Heart right ventricle (tissue), 16 donors: ENCODE results near the gene ADARB2. TPM values are rescaled to one million over a fixed set of nuclear protein-coding genes. Genes with fewer than 3 reads are reported as not detected.
"Not testable (repeated sequence)": the region's sequence is repeated elsewhere in the genome, so short reads cannot be mapped to it uniquely, and the experiment has no call there.

ENCODE experiments used
- ATAC-seq, 8 donors: fragments of 200-7000 bp; cut with Tn5 transposase; one replicate each; pipeline ENCODE4 v1.9.1; 2020; ENCODE audit warnings: mild to moderate bottlenecking in 8 of 8, moderate library complexity in 8 of 8, moderate number of reproducible peaks in 1 of 8
- DNase-seq, 2 donors: peaks; one replicate each; pipeline ENCODE4 v3.0.0-alpha.2; 2020
- H3K27ac ChIP-seq, 10 donors: fragments of 200-600 bp; sonication (generic) in 2 of 10; one replicate each; pipeline versions ENCODE4 v1.5.0 to v1.8.0; 2020 to 2022; ENCODE audit warnings: mild to moderate bottlenecking in 3 of 10
- H3K27me3 ChIP-seq, 7 donors: fragments of 200-600 bp; one replicate each; pipeline ENCODE4 v1.8.0; 2021 to 2022; ENCODE audit warnings: mild to moderate bottlenecking in 2 of 7
- H3K36me3 ChIP-seq, 9 donors: fragments of 200-600 bp; sonication (generic) in 1 of 9; one replicate each; pipeline versions ENCODE4 v1.5.0 to v1.8.0; 2020 to 2022; ENCODE audit warnings: mild to moderate bottlenecking in 2 of 9
- H3K4me1 ChIP-seq, 9 donors: fragments of 200-600 bp; sonication (generic) in 1 of 9; one replicate each; pipeline versions ENCODE4 v1.5.0 to v1.8.0; 2020 to 2022; ENCODE audit warnings: mild to moderate bottlenecking in 4 of 9
- H3K4me3 ChIP-seq, 10 donors: fragments of 200-600 bp; sonication (generic) in 2 of 10; one replicate each; pipeline versions ENCODE4 v1.5.0 to v1.8.0; 2020 to 2022; ENCODE audit warnings: mild to moderate bottlenecking in 7 of 10, moderate library complexity in 2 of 10
- H3K9me3 ChIP-seq, 11 donors: fragments of 200-600 bp in 10 of 11; sonication (generic) in 2 of 11; one replicate each; pipeline versions ENCODE4 v1.5.0 to v1.8.0; 2013 to 2022; ENCODE audit warnings: mild to moderate bottlenecking in 2 of 11, control low read depth in 1 of 11, moderate library complexity in 1 of 11
- CTCF ChIP-seq, 9 donors: fragments of 200-600 bp; sonication (generic) in 2 of 9; IDR thresholded peaks; one replicate each; pipeline versions ENCODE4 v1.5.0 to v1.8.0; 2021 to 2022; ENCODE audit warnings: antibody characterized with exemption in 9 of 9, mild to moderate bottlenecking in 5 of 9, moderate library complexity in 1 of 9
- WGBS, 2 donors: extraction: QIAGEN DNeasy Blood & Tissue Kit; methylation state at CpG; one replicate each; pipeline ENCODE4 v1.1.7; 2013; ENCODE audit warnings: inconsistent platforms in 1 of 2; 5-methylcytosine and 5-hydroxymethylcytosine counted together
- intact Hi-C, 10 donors: fragments of 100-400 bp; cut with DNase I; formaldehyde crosslinking; loops; one replicate each; pipeline versions ENCODE4 v1.11.1 to v1.14.2; 2022
- polyA plus RNA-seq, 2 donors: library from polyadenylated mRNA; stranded (reverse); fragments of 200-250 nt; gene quantifications; one replicate each; pipeline ENCODE4 v1.2.3, GENCODE V29; 2013
- total RNA-seq, 10 donors: library from RNA; stranded (reverse); fragmentation: NEBNext Ultra II Directional in 3 of 10; extraction: Animal tissue kit (Norgen Biotek cat#: 25700) in 3 of 10; gene quantifications; one replicate each; pipeline versions ENCODE4 v1.2.1 to v1.2.4, GENCODE V29; 2021 to 2023
- donor health status: Arrhythmogenic right ventricular cardiomyopathy.
- donor health status: ischemic (EF 13 %, LVEDD 7.1; RV severe dilation, severe dysfunction).
- donor health status: healthy with polysubstance abuse.
- donor health status: DM: no; HTN: yes; CAD: no.
- donor health status: DM: no; HTN: no; CAD: no.
- donor health status: ischemic (EF 25% LVEDD 6.9; RV normal size, moderate dysfunction).
- donor health status: ischemic (EF 25% LVEDD 5.7; RV mildly dilated, moderate dysfunction).
- donor health status: healthy.
- donor health status: DM: yes; HTN: yes; CAD: no.
- donor health status: Ischemic cardiomyopathy.
- donor health status: ischemic (EF 35%, LVEDD 5.7; RV mildly dilated, moderate dysfunction).
- donor health status: nonischemic (EF 11% LVEDD 7.7; RV severe dilation, severe dysfunction).
- donor health status: DM: yes; HTN: yes; CAD: no.
- donor health status: PGD.
- donor health status: ischemic (EF 29% LVEDD 5.4; RV normal size, mild dysfunction).
- donor health status: nonischemic (EF 23%, LVEDD 6.1; RV moderate dilation, normal function).

Gene ADARB2
- total and polyA plus RNA-seq, 12 donors: 0.08 to 0.47 (median 0.17) TPM; not detected in 2

- ATAC-seq (no peak), DNase-seq (no peak)
- Histone ChIP-seq H3K4me3 (no peak overlapping the region), H3K27me3 (peaks cover 0 to 21% (median 6%) of the 10 kb centered on the region in 7 donors), H3K4me1 (no peaks in the 10 kb centered on the region), H3K27ac (no peak overlapping the region), H3K36me3 (no peaks in the 10 kb centered on the region), H3K9me3 (no peaks in the 10 kb centered on the region)
- WGBS, 2 donors: 82 to 85% methylated on average over 29 of the region's 29 CpGs
- intact Hi-C loops: no loop called here
- no peak for TF ChIP-seq CTCF (IDR thresholded peaks at IDR 0.05)
Observed at GRCh38 chr10:1163204-1163660, 574.1 kb downstream of the ADARB2 start.

GRCh38 chr10:1162481-1163203, 574.7 kb downstream of the ADARB2 start:
- WGBS, 2 donors: 66 to 67% methylated on average over 13 of the region's 13 CpGs
- intact Hi-C loops: no loop called here
- H3K4me1 ChIP-seq: no peaks in the 10 kb centered on the region
- H3K27ac ChIP-seq: no peak overlapping the region
- H3K36me3 ChIP-seq: no peaks in the 10 kb centered on the region
- H3K4me3 ChIP-seq: no peak overlapping the region
- TF ChIP-seq CTCF (IDR thresholded peaks at IDR 0.05): no peak
- DNase-seq (no peak), ATAC-seq (no peak)
- H3K27me3 ChIP-seq: peaks cover 0 to 21% (median 6%) of the 10 kb centered on the region in 7 donors
- no peaks in the 10 kb centered on the region for H3K9me3 ChIP-seq

- H3K27ac ChIP-seq, H3K9me3 ChIP-seq, intact Hi-C loops, H3K4me3 ChIP-seq, H3K4me1 ChIP-seq, ATAC-seq, H3K36me3 ChIP-seq, DNase-seq: not testable (repeated sequence)
- peaks cover 0 to 15% (median 4%) of the 10 kb centered on the region in 7 donors for H3K27me3 ChIP-seq
- 68 to 71% methylated on average over 5 of the region's 5 CpGs for WGBS, 2 donors
Observed at GRCh38 chr10:1161315-1161673, 576.0 kb downstream of the ADARB2 start.

- no peak for TF ChIP-seq CTCF (IDR thresholded peaks at IDR 0.05)
- Histone ChIP-seq H3K36me3 (no peaks in the 10 kb centered on the region), H3K9me3 (no peaks in the 10 kb centered on the region), H3K4me1 (no peaks in the 10 kb centered on the region), H3K4me3 (no peak overlapping the region), H3K27ac (no peak overlapping the region), H3K27me3 (peaks cover 0 to 15% (median 4%) of the 10 kb centered on the region in 7 donors)
- ATAC-seq (no peak), DNase-seq (no peak)
- 88 to 89% methylated on average over 25 of the region's 25 CpGs for WGBS, 2 donors
- intact Hi-C loops: no loop called here
Observed at GRCh38 chr10:1160561-1161314, 576.6 kb downstream of the ADARB2 start.
